ENCODE results near the gene OAT. TPM values are rescaled to one million over a fixed set of nuclear protein-coding genes. Genes with fewer than 3 reads are reported as not detected.

The OAT gene
- total RNA-seq, 1 experiment from 2014 or later, result 79.8 TPM

GRCh38 chr10:124362568-124362967, 56.2 kb downstream of the OAT start:
- Histone ChIP-seq H3K9me2 (replicated peaks; ENCODE audit: low read length) (no peaks in the 10 kb centered on the region), H3K9me3 (ENCODE audit: low read length) (no peaks in the 10 kb centered on the region), H3K9ac (ENCODE audit: low read length) (no peak overlapping the region), H3K4me2 (ENCODE audit: low read length) (no peak overlapping the region), H3K36me3 (ENCODE audit: low read depth, low read length) (no peaks in the 10 kb centered on the region), H3K79me2 (ENCODE audit: low read length) (no peaks in the 10 kb centered on the region), H3K27me3 (ENCODE audit: low read length) (no peaks in the 10 kb centered on the region; the same call in 1 of the 2 replicates), H3K4me3 (ENCODE audit: low read length) (no peak overlapping the region), H4K20me1 (ENCODE audit: low read length) (no peaks in the 10 kb centered on the region), H3K27ac (ENCODE audit: low read length) (no peak overlapping the region), H2AFZ (ENCODE audit: low read length) (no peak overlapping the region), H3F3A (ENCODE audit: low read length, unreplicated experiment) (no peaks in the 10 kb centered on the region), H3K4me1 (ENCODE audit: insufficient read depth, low read length) (no peaks in the 10 kb centered on the region)
- DNase-seq, result no peak
- ChIA-PET CTCF (no interaction called here), POLR2A (ENCODE audit: unreplicated experiment) (no interaction called here)
- intact Hi-C loops (cut with micrococcal nuclease), result no loop called here
- TF ChIP-seq EZH2phosphoT487 (IDR thresholded peaks at IDR 0.05; ENCODE audit: borderline replicate concordance, low read length) (no peak), CTCF (conservative IDR thresholded peaks at IDR 0.05; ENCODE audit: low read depth, low read length) (no peak), EZH2 (IDR thresholded peaks at IDR 0.05; ENCODE audit: low read length, unreplicated experiment) (no peak)
- no peak for ATAC-seq
- no TSS peak for BruUV-seq (replicated peaks)

GRCh38 chr10:124359336-124359832, 59.3 kb downstream of the OAT start:
- Histone ChIP-seq H3K9ac (ENCODE audit: low read length) (no peak overlapping the region), H3K79me2 (ENCODE audit: low read length) (no peaks in the 10 kb centered on the region), H3K4me2 (ENCODE audit: low read length) (no peak overlapping the region), H3K9me2 (replicated peaks; ENCODE audit: low read length) (no peaks in the 10 kb centered on the region), H3F3A (ENCODE audit: low read length, unreplicated experiment) (no peaks in the 10 kb centered on the region), H3K36me3 (ENCODE audit: low read depth, low read length) (no peaks in the 10 kb centered on the region), H3K27ac (ENCODE audit: low read length) (no peak overlapping the region), H3K27me3 (ENCODE audit: low read length) (no peaks in the 10 kb centered on the region), H3K4me1 (ENCODE audit: insufficient read depth, low read length) (no peaks in the 10 kb centered on the region), H4K20me1 (ENCODE audit: low read length) (no peaks in the 10 kb centered on the region), H2AFZ (ENCODE audit: low read length) (no peak overlapping the region), H3K9me3 (ENCODE audit: low read length) (no peaks in the 10 kb centered on the region), H3K4me3 (ENCODE audit: low read length) (no peak overlapping the region)
- CTCF ChIA-PET, result no interaction called here
- TF ChIP-seq EZH2phosphoT487 (IDR thresholded peaks at IDR 0.05; ENCODE audit: borderline replicate concordance, low read length), result no peak
- intact Hi-C loops (cut with micrococcal nuclease), result no loop called here
- no TSS peak for BruUV-seq (replicated peaks)
- DNase-seq (peak; percentile 11), ATAC-seq (no peak)
- POLR2A ChIA-PET (ENCODE audit: unreplicated experiment), result no interaction called here

GRCh38 chr10:124357561-124357885, 61.2 kb downstream of the OAT start:
- intact Hi-C loops (cut with micrococcal nuclease), result no loop called here
- Histone ChIP-seq H4K20me1 (ENCODE audit: low read length) (no peaks in the 10 kb centered on the region), H3K36me3 (ENCODE audit: low read depth, low read length) (no peaks in the 10 kb centered on the region), H3K79me2 (ENCODE audit: low read length) (no peaks in the 10 kb centered on the region), H3K4me2 (ENCODE audit: low read length) (no peak overlapping the region), H2AFZ (ENCODE audit: low read length) (no peak overlapping the region), H3K9me3 (ENCODE audit: low read length) (no peaks in the 10 kb centered on the region), H3K27ac (ENCODE audit: low read length) (no peak overlapping the region), H3F3A (ENCODE audit: low read length, unreplicated experiment) (no peaks in the 10 kb centered on the region), H3K9ac (ENCODE audit: low read length) (no peak overlapping the region), H3K4me3 (ENCODE audit: low read length) (no peak overlapping the region), H3K4me1 (ENCODE audit: insufficient read depth, low read length) (no peaks in the 10 kb centered on the region), H3K9me2 (replicated peaks; ENCODE audit: low read length) (no peaks in the 10 kb centered on the region), H3K27me3 (ENCODE audit: low read length) (no peaks in the 10 kb centered on the region)
- DNase-seq, result no peak
- POLR2A ChIA-PET (ENCODE audit: unreplicated experiment), result no interaction called here
- BruUV-seq (replicated peaks), result no TSS peak
- TF ChIP-seq EZH2 (IDR thresholded peaks at IDR 0.05; ENCODE audit: low read length, unreplicated experiment), result no peak
- TF ChIP-seq CTCF (conservative IDR thresholded peaks at IDR 0.05; ENCODE audit: low read depth, low read length), result no peak
- TF ChIP-seq EZH2phosphoT487 (IDR thresholded peaks at IDR 0.05; ENCODE audit: borderline replicate concordance, low read length), result no peak
- no peak for ATAC-seq
- CTCF ChIA-PET, result no interaction called here

All from PC-3 (cell line).